ENCODE results near the gene PRSS27. TPM values are rescaled to one million over a fixed set of nuclear protein-coding genes. Genes with fewer than 3 reads are reported as not detected.

Gene PRSS27
- total and polyA plus RNA-seq, 2 donors (not counting 1 experiment from before 2014, with no cell fraction given), result 0.24 to 1.2 TPM

DNA sequence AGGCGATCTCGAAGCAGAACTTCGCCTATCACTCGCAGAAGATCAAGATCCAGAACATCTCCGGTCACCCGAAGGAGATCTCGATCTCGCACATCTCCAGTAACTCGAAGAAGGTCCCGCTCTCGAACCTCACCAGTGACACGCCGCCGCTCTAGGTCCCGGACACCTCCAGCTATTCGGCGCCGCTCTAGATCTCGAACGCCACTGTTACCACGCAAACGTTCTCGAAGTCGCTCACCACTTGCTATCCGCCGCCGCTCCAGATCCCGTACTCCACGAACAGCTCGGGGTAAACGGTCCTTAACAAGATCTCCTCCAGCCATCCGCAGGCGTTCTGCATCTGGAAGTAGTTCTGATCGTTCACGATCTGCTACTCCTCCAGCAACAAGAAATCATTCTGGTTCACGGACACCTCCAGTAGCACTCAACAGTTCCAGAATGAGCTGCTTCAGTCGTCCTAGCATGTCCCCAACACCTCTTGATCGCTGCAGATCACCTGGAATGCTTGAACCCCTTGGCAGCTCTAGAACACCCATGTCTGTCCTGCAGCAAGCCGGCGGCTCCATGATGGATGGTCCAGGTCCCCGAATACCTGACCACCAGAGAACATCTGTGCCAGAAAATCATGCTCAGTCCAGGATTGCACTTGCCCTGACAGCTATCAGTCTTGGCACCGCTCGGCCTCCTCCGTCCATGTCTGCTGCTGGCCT, 46.6 kb upstream of the PRSS27 start:
- peaks cover 69% of the 10 kb centered on the region for H3K36me3 ChIP-seq (ENCODE audit: control insufficient read depth, insufficient read depth, low read length)
- H3K9me3 ChIP-seq (ENCODE audit: control insufficient read depth, insufficient read depth, low read depth, low read length), result no peaks in the 10 kb centered on the region
- peaks cover 6% of the 10 kb centered on the region for H4K20me1 ChIP-seq (ENCODE audit: control insufficient read depth, extremely low read depth, insufficient read depth, low read length)
- no peak for DNase-seq (ENCODE audit: low read depth in 2 of 2)
- H3K27me3 ChIP-seq (ENCODE audit: control insufficient read depth, insufficient read depth, low read length), result no peaks in the 10 kb centered on the region
- no peak overlapping the region for H3K9ac ChIP-seq (ENCODE audit: insufficient read depth, low read length)
- no peak overlapping the region for H2AFZ ChIP-seq (ENCODE audit: low read length)
- H3K27ac ChIP-seq (ENCODE audit: insufficient read depth, low read length), result no peak overlapping the region
- no peak overlapping the region for H3K4me2 ChIP-seq (ENCODE audit: extremely low read depth, insufficient read depth, low read length)
- H3K4me3 ChIP-seq (replicated peaks in 1 of 4; ENCODE audit: control extremely low read depth in 1 of 4, insufficient read depth in 1 of 4, low read depth in 3 of 4, low read length in 4 of 4), result no peak overlapping the region
- peaks cover 4% of the 10 kb centered on the region for H3K4me1 ChIP-seq (ENCODE audit: control insufficient read depth, extremely low read depth, insufficient read depth, low read length)
- no peak for TF ChIP-seq EZH2 (IDR thresholded peaks at IDR 0.05; ENCODE audit: low read length, missing control alignments)
- TF ChIP-seq, protein P1, sequence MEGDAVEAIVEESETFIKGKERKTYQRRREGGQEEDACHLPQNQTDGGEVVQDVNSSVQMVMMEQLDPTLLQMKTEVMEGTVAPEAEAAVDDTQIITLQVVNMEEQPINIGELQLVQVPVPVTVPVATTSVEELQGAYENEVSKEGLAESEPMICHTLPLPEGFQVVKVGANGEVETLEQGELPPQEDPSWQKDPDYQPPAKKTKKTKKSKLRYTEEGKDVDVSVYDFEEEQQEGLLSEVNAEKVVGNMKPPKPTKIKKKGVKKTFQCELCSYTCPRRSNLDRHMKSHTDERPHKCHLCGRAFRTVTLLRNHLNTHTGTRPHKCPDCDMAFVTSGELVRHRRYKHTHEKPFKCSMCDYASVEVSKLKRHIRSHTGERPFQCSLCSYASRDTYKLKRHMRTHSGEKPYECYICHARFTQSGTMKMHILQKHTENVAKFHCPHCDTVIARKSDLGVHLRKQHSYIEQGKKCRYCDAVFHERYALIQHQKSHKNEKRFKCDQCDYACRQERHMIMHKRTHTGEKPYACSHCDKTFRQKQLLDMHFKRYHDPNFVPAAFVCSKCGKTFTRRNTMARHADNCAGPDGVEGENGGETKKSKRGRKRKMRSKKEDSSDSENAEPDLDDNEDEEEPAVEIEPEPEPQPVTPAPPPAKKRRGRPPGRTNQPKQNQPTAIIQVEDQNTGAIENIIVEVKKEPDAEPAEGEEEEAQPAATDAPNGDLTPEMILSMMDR (conservative IDR thresholded peaks at IDR 0.05 in 1 of 2, IDR thresholded peaks at IDR 0.05 in 1 of 2; ENCODE audit: low read depth in 1 of 2, low read length in 2 of 2), result no peak
- H3K79me2 ChIP-seq (ENCODE audit: control insufficient read depth, insufficient read depth, low read length), result peaks cover 68% of the 10 kb centered on the region

DNA sequence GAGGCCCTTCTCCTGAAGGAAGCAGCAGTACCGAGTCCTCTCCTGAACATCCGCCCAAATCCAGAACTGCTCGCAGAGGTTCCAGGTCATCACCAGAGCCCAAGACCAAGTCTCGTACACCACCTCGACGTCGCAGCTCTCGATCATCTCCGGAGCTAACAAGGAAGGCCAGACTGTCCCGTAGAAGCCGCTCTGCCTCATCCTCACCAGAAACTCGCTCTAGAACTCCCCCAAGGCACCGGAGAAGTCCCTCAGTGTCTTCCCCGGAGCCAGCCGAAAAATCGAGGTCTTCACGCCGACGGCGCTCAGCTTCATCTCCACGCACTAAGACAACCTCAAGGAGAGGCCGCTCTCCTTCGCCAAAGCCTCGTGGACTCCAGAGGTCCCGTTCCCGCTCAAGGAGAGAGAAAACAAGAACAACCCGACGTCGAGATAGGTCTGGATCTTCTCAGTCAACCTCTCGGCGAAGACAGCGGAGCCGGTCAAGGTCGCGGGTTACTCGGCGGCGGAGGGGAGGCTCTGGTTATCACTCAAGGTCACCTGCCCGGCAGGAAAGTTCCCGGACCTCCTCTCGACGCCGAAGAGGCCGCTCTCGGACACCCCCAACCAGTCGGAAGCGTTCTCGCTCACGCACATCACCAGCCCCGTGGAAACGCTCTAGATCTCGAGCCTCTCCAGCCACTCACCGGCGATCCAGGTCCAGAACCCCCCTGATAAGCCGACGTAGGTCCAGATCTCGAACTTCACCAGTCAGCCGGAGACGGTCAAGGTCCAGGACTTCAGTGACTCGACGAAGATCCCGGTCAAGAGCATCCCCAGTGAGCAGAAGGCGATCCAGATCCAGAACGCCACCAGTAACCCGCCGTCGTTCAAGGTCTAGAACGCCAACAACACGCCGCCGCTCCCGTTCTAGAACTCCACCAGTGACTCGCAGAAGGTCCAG, 45.7 kb upstream of the PRSS27 start:
- H3K27me3 ChIP-seq (ENCODE audit: control insufficient read depth, insufficient read depth, low read length), result no peaks in the 10 kb centered on the region
- peaks cover 6% of the 10 kb centered on the region for H4K20me1 ChIP-seq (ENCODE audit: control insufficient read depth, extremely low read depth, insufficient read depth, low read length)
- H3K4me3 ChIP-seq (replicated peaks in 1 of 4; ENCODE audit: control extremely low read depth in 1 of 4, insufficient read depth in 1 of 4, low read depth in 3 of 4, low read length in 4 of 4), result no peak overlapping the region
- H3K9ac ChIP-seq (ENCODE audit: insufficient read depth, low read length), result no peak overlapping the region
- no peak for DNase-seq (ENCODE audit: low read depth in 2 of 2)
- peaks cover 4% of the 10 kb centered on the region for H3K4me1 ChIP-seq (ENCODE audit: control insufficient read depth, extremely low read depth, insufficient read depth, low read length)
- no peak overlapping the region for H2AFZ ChIP-seq (ENCODE audit: low read length)
- peaks cover 71% of the 10 kb centered on the region for H3K36me3 ChIP-seq (ENCODE audit: control insufficient read depth, insufficient read depth, low read length)
- no peak overlapping the region for H3K27ac ChIP-seq (ENCODE audit: insufficient read depth, low read length)
- H3K4me2 ChIP-seq (ENCODE audit: extremely low read depth, insufficient read depth, low read length), result no peak overlapping the region
- H3K9me3 ChIP-seq (ENCODE audit: control insufficient read depth, insufficient read depth, low read depth, low read length), result no peaks in the 10 kb centered on the region
- no peak for TF ChIP-seq EZH2 (IDR thresholded peaks at IDR 0.05; ENCODE audit: low read length, missing control alignments)
- TF ChIP-seq, protein P1 (conservative IDR thresholded peaks at IDR 0.05 in 1 of 2, IDR thresholded peaks at IDR 0.05 in 1 of 2; ENCODE audit: low read depth in 1 of 2, low read length in 2 of 2), result no peak
- H3K79me2 ChIP-seq (ENCODE audit: control insufficient read depth, insufficient read depth, low read length), result peaks cover 73% of the 10 kb centered on the region

DNA sequence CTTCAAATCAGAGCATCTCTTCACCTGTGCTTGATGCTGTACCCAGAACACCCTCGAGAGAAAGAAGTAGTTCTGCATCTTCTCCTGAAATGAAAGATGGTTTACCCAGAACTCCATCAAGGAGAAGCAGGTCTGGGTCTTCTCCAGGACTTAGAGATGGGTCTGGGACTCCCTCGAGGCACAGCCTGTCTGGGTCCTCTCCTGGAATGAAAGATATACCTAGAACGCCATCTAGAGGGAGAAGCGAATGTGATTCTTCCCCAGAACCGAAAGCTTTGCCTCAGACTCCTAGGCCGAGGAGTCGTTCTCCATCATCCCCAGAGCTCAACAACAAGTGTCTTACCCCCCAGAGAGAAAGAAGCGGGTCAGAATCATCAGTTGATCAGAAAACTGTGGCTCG, 44.7 kb upstream of the PRSS27 start:
- peaks cover 4% of the 10 kb centered on the region for H4K20me1 ChIP-seq (ENCODE audit: control insufficient read depth, extremely low read depth, insufficient read depth, low read length)
- H3K27ac ChIP-seq (ENCODE audit: insufficient read depth, low read length), result no peak overlapping the region

More for the DNA sequence above, 44.7 kb upstream of the PRSS27 start:
- Histone ChIP-seq H3K36me3 (ENCODE audit: control insufficient read depth, insufficient read depth, low read length) (peaks cover 68% of the 10 kb centered on the region), H2AFZ (ENCODE audit: low read length) (no peak overlapping the region), H3K4me3 (replicated peaks in 1 of 4; ENCODE audit: control extremely low read depth in 1 of 4, insufficient read depth in 1 of 4, low read depth in 3 of 4, low read length in 4 of 4) (no peak overlapping the region), H3K9me3 (ENCODE audit: control insufficient read depth, insufficient read depth, low read depth, low read length) (no peaks in the 10 kb centered on the region), H3K4me1 (ENCODE audit: control insufficient read depth, extremely low read depth, insufficient read depth, low read length) (peaks cover 4% of the 10 kb centered on the region), H3K9ac (ENCODE audit: insufficient read depth, low read length) (no peak overlapping the region), H3K79me2 (ENCODE audit: control insufficient read depth, insufficient read depth, low read length) (peaks cover 79% of the 10 kb centered on the region), H3K4me2 (ENCODE audit: extremely low read depth, insufficient read depth, low read length) (no peak overlapping the region), H3K27me3 (ENCODE audit: control insufficient read depth, insufficient read depth, low read length) (no peaks in the 10 kb centered on the region)
- TF ChIP-seq EZH2 (IDR thresholded peaks at IDR 0.05; ENCODE audit: low read length, missing control alignments), result no peak
- TF ChIP-seq, protein P1 (conservative IDR thresholded peaks at IDR 0.05 in 1 of 2, IDR thresholded peaks at IDR 0.05 in 1 of 2; ENCODE audit: low read depth in 1 of 2, low read length in 2 of 2), result no peak
- no peak for DNase-seq (ENCODE audit: low read depth in 2 of 2)
